ENCODE results near the gene MMD.
A peak's percentile ranks its signal among the peaks of the same experiment; 100 is the strongest.
"Not testable (repeated sequence)": the region's sequence is repeated elsewhere in the genome, so short reads cannot be mapped to it uniquely, and the experiment has no call there.

MMD gene

GRCh38 chr17:55454906-55455474 lies 33.4 kb upstream of the MMD start:
- Histone ChIP-seq H3K27me3 (ENCODE audit: control insufficient read depth in 1 of 2, insufficient read depth in 2 of 2, low read length in 2 of 2) (no peaks in the 10 kb centered on the region), H3K9me3 (ENCODE audit: control insufficient read depth in 1 of 2, low read length in 2 of 2) (no peaks in the 10 kb centered on the region), H3K36me3 (ENCODE audit: control insufficient read depth in 1 of 2, insufficient read depth in 2 of 2, low read length in 2 of 2) (no peaks in the 10 kb centered on the region), H3K9ac (ENCODE audit: low read depth in 1 of 2, low read length in 2 of 2) (no peak overlapping the region), H3K27ac (ENCODE audit: low read depth, low read length) (no peak overlapping the region), H3K4me1 (ENCODE audit: control insufficient read depth in 1 of 2, insufficient read depth in 2 of 2, low read length in 2 of 2) (peaks cover 20 to 24% of the 10 kb centered on the region in 2 donors), H3K4me3 (ENCODE audit: low read depth in 1 of 2, low read length in 2 of 2) (no peak overlapping the region)

DNA sequence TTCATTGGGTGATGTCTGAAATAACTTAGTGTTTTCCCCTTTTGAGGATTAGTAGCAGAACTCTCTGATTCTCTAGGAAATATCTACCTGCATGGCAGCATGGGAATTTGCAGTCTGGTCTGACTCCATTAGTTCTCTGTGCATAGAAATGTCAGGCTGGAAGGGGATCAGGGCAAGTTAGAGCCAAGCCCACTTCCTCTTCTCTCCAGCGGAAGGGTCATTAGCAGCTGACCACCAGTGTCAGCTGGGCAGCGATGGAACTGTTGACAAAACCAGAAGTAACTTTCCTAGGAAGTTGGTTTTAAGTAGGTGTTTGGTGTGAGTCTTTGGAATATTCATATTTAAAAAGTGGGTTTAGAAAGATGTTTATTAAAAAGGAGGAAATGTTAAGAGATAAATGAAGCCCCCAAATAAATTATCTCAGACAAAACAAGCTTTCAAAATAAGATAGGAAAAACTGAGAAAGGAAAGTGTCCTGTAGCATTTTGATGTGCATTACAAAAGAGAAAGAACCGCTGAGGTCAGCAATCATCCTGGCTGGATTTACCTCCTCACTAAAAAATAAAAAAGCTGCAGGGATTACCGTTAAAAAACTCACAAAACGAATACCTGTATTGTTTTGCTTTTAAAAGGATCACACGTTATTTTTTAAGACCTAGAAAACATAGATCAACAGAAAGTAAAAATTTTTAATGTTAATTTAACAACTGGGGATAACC lies 32.4 kb upstream of the MMD start:
- no peak overlapping the region for H3K27ac ChIP-seq (ENCODE audit: low read depth, low read length)
- H3K9ac ChIP-seq (ENCODE audit: low read depth in 1 of 2, low read length in 2 of 2), result no peak overlapping the region
- H3K36me3 ChIP-seq (ENCODE audit: control insufficient read depth in 1 of 2, insufficient read depth in 2 of 2, low read length in 2 of 2), result no peaks in the 10 kb centered on the region
- peaks cover 30 to 32% of the 10 kb centered on the region in 2 donors for H3K4me1 ChIP-seq (ENCODE audit: control insufficient read depth in 1 of 2, insufficient read depth in 2 of 2, low read length in 2 of 2)
- no peak overlapping the region for H3K4me3 ChIP-seq (ENCODE audit: low read depth in 1 of 2, low read length in 2 of 2)
- H3K27me3 ChIP-seq (ENCODE audit: control insufficient read depth in 1 of 2, insufficient read depth in 2 of 2, low read length in 2 of 2), result no peaks in the 10 kb centered on the region
- no peaks in the 10 kb centered on the region for H3K9me3 ChIP-seq (ENCODE audit: control insufficient read depth in 1 of 2, low read length in 2 of 2)

- H3K27ac ChIP-seq (ENCODE audit: low read depth, low read length), result no peak overlapping the region
- H3K27me3 ChIP-seq (ENCODE audit: control insufficient read depth in 1 of 2, insufficient read depth in 2 of 2, low read length in 2 of 2), result no peaks in the 10 kb centered on the region
- H3K9me3 ChIP-seq (ENCODE audit: control insufficient read depth in 1 of 2, low read length in 2 of 2), result no peaks in the 10 kb centered on the region
- no peak overlapping the region for H3K4me3 ChIP-seq (ENCODE audit: low read depth in 1 of 2, low read length in 2 of 2)
- no peaks in the 10 kb centered on the region for H3K36me3 ChIP-seq (ENCODE audit: control insufficient read depth in 1 of 2, insufficient read depth in 2 of 2, low read length in 2 of 2)
- H3K9ac ChIP-seq (ENCODE audit: low read depth in 1 of 2, low read length in 2 of 2), result no peak overlapping the region
- H3K4me1 ChIP-seq (ENCODE audit: control insufficient read depth in 1 of 2, insufficient read depth in 2 of 2, low read length in 2 of 2), result peaks cover 35 to 38% of the 10 kb centered on the region in 2 donors
Measured at GRCh38 chr17:55452139-55452790, 30.6 kb upstream of the MMD start.

- peaks cover 38 to 41% of the 10 kb centered on the region in 2 donors for H3K4me1 ChIP-seq (ENCODE audit: control insufficient read depth in 1 of 2, insufficient read depth in 2 of 2, low read length in 2 of 2)
- no peak overlapping the region for H3K4me3 ChIP-seq (ENCODE audit: low read depth in 1 of 2, low read length in 2 of 2)
- no peak overlapping the region for H3K27ac ChIP-seq (ENCODE audit: low read depth, low read length)
- no peaks in the 10 kb centered on the region for H3K27me3 ChIP-seq (ENCODE audit: control insufficient read depth in 1 of 2, insufficient read depth in 2 of 2, low read length in 2 of 2)
- no peaks in the 10 kb centered on the region for H3K36me3 ChIP-seq (ENCODE audit: control insufficient read depth in 1 of 2, insufficient read depth in 2 of 2, low read length in 2 of 2)
- H3K9ac ChIP-seq (ENCODE audit: low read depth in 1 of 2, low read length in 2 of 2), result no peak overlapping the region
- no peaks in the 10 kb centered on the region for H3K9me3 ChIP-seq (ENCODE audit: control insufficient read depth in 1 of 2, low read length in 2 of 2)
Measured at GRCh38 chr17:55451758-55452138, 30.1 kb upstream of the MMD start.

DNA sequence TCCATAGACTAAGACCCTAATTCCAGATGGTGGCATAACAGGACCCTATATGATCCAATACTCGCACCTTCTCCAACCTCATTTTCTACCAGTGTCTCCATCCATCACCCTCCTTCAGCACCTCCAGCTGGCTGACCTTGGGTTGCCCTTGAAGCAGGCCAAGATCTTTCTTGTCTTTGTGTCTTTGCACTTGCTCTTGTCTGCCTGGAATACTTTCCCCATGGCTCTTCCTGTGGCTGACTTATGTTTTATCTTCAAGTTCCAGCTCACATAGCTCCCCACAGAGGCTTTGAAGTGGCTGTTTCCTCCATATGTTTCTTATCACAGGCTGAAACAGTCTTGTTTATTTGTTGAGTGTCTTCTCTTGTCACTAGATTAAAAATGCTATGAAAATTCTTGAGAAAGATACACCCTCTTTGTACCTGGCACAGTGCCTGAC lies 29.6 kb upstream of the MMD start:
- H3K4me3 ChIP-seq (ENCODE audit: low read depth in 1 of 2, low read length in 2 of 2), result no peak overlapping the region
- no peak overlapping the region for H3K9ac ChIP-seq (ENCODE audit: low read depth in 1 of 2, low read length in 2 of 2)
- no peaks in the 10 kb centered on the region for H3K36me3 ChIP-seq (ENCODE audit: control insufficient read depth in 1 of 2, insufficient read depth in 2 of 2, low read length in 2 of 2)
- no peaks in the 10 kb centered on the region for H3K27me3 ChIP-seq (ENCODE audit: control insufficient read depth in 1 of 2, insufficient read depth in 2 of 2, low read length in 2 of 2)
- no peak overlapping the region for H3K27ac ChIP-seq (ENCODE audit: low read depth, low read length)
- no peaks in the 10 kb centered on the region for H3K9me3 ChIP-seq (ENCODE audit: control insufficient read depth in 1 of 2, low read length in 2 of 2)
- peaks cover 35 to 46% of the 10 kb centered on the region in 2 donors for H3K4me1 ChIP-seq (ENCODE audit: control insufficient read depth in 1 of 2, insufficient read depth in 2 of 2, low read length in 2 of 2)

- Histone ChIP-seq H3K27ac (ENCODE audit: low read depth, low read length) (no peak overlapping the region), H3K27me3 (ENCODE audit: control insufficient read depth in 1 of 2, insufficient read depth in 2 of 2, low read length in 2 of 2) (no peaks in the 10 kb centered on the region), H3K4me3 (ENCODE audit: low read depth in 1 of 2, low read length in 2 of 2) (peak overlapping the region in 1 of 2 donors; percentile 30), H3K36me3 (ENCODE audit: control insufficient read depth in 1 of 2, insufficient read depth in 2 of 2, low read length in 2 of 2) (no peaks in the 10 kb centered on the region), H3K4me1 (ENCODE audit: control insufficient read depth in 1 of 2, insufficient read depth in 2 of 2, low read length in 2 of 2) (peaks cover 36 to 48% of the 10 kb centered on the region in 2 donors), H3K9ac (ENCODE audit: low read depth in 1 of 2, low read length in 2 of 2) (no peak overlapping the region), H3K9me3 (ENCODE audit: control insufficient read depth in 1 of 2, low read length in 2 of 2) (no peaks in the 10 kb centered on the region)
Measured at GRCh38 chr17:55450232-55450825, 28.7 kb upstream of the MMD start.

DNA sequence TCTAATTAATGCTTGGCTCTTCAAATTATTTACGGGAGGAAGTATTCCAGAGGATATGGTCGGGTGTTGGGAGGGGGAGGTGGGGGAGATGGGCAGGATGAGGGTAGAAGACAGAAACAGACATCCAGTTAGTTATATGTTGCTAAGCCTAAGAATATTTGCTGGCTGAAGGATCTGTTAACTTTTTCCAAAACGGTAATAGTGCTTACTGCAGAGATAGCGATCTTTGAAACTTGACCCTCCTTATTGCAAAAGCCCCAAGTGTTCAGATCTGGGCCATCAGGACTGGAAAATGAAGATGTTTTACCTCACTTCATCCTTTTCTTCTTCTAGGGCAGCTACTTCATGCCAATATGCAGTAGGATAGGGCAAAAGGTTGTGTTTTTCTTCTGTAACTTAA lies 27.0 kb upstream of the MMD start:
- Histone ChIP-seq H3K36me3 (ENCODE audit: control insufficient read depth in 1 of 2, insufficient read depth in 2 of 2, low read length in 2 of 2) (no peaks in the 10 kb centered on the region), H3K9ac (ENCODE audit: low read depth in 1 of 2, low read length in 2 of 2) (no peak overlapping the region), H3K27me3 (ENCODE audit: control insufficient read depth in 1 of 2, insufficient read depth in 2 of 2, low read length in 2 of 2) (no peaks in the 10 kb centered on the region), H3K27ac (ENCODE audit: low read depth, low read length) (no peak overlapping the region), H3K9me3 (ENCODE audit: control insufficient read depth in 1 of 2, low read length in 2 of 2) (no peaks in the 10 kb centered on the region), H3K4me1 (ENCODE audit: control insufficient read depth in 1 of 2, insufficient read depth in 2 of 2, low read length in 2 of 2) (peaks cover 45 to 56% of the 10 kb centered on the region in 2 donors), H3K4me3 (ENCODE audit: low read depth in 1 of 2, low read length in 2 of 2) (no peak overlapping the region)

GRCh38 chr17:55446581-55447205 lies 25.1 kb upstream of the MMD start:
- no peak overlapping the region for H3K4me3 ChIP-seq (ENCODE audit: low read depth in 1 of 2, low read length in 2 of 2)
- H3K27ac ChIP-seq (ENCODE audit: low read depth, low read length), result no peak overlapping the region
- H3K36me3 ChIP-seq (ENCODE audit: control insufficient read depth in 1 of 2, insufficient read depth in 2 of 2, low read length in 2 of 2), result no peaks in the 10 kb centered on the region
- no peaks in the 10 kb centered on the region for H3K27me3 ChIP-seq (ENCODE audit: control insufficient read depth in 1 of 2, insufficient read depth in 2 of 2, low read length in 2 of 2)
- H3K9me3 ChIP-seq (ENCODE audit: control insufficient read depth in 1 of 2, low read length in 2 of 2), result no peaks in the 10 kb centered on the region
- peaks cover 45 to 56% of the 10 kb centered on the region in 2 donors for H3K4me1 ChIP-seq (ENCODE audit: control insufficient read depth in 1 of 2, insufficient read depth in 2 of 2, low read length in 2 of 2)
- no peak overlapping the region for H3K9ac ChIP-seq (ENCODE audit: low read depth in 1 of 2, low read length in 2 of 2)

GRCh38 chr17:55446004-55446403 lies 24.4 kb upstream of the MMD start:
- H3K27me3 ChIP-seq (ENCODE audit: control insufficient read depth in 1 of 2, insufficient read depth in 2 of 2, low read length in 2 of 2); H3K4me3 ChIP-seq (ENCODE audit: low read depth in 1 of 2, low read length in 2 of 2); H3K36me3 ChIP-seq (ENCODE audit: control insufficient read depth in 1 of 2, insufficient read depth in 2 of 2, low read length in 2 of 2); H3K9ac ChIP-seq (ENCODE audit: low read depth in 1 of 2, low read length in 2 of 2); H3K27ac ChIP-seq (ENCODE audit: low read depth, low read length); H3K9me3 ChIP-seq (ENCODE audit: control insufficient read depth in 1 of 2, low read length in 2 of 2): not testable (repeated sequence)
- peaks cover 41 to 50% of the 10 kb centered on the region in 2 donors for H3K4me1 ChIP-seq (ENCODE audit: control insufficient read depth in 1 of 2, insufficient read depth in 2 of 2, low read length in 2 of 2)

All from duodenal mucosa (tissue), 2 donors.